HepG2 (cell line): ENCODE data around the gene KLC4. TPM values are rescaled to one million over a fixed set of nuclear protein-coding genes. Genes with fewer than 3 reads are reported as not detected.

Experiments
- EED ChIP-seq: sonication (generic); formaldehyde crosslinking; IDR thresholded peaks from 2 replicates; pipeline ENCODE4 v1.5.0; 2020; ENCODE audit warnings: mild to moderate bottlenecking, missing genetic modification reagents
- EHMT2 ChIP-seq: fragments of 200-600 bp; sonication (generic); IDR thresholded peaks from 2 replicates; pipeline ENCODE4 v1.7.0; 2017; ENCODE audit warnings: antibody characterized with exemption, low read depth, low read length, borderline replicate concordance
- GABPB1 ChIP-seq: IDR thresholded peaks from 2 replicates; pipeline ENCODE4 v1.6.1; 2016; ENCODE audit warnings: mild to moderate bottlenecking, missing genetic modification reagents, moderate library complexity, missing compliant biosample characterization
- KDM5A ChIP-seq: fragments of 200-600 bp; sonication (generic); IDR thresholded peaks from 2 replicates; pipeline ENCODE4 v1.7.0; 2018; ENCODE audit warnings: antibody characterized with exemption, mild to moderate bottlenecking, low read length, borderline replicate concordance
- MATR3 ChIP-seq: sonication (generic); formaldehyde crosslinking; IDR thresholded peaks from 2 replicates; pipeline ENCODE4 v1.4.0; 2020; ENCODE audit warnings: missing genetic modification reagents
- MYC ChIP-seq: sonication (generic); formaldehyde crosslinking; IDR thresholded peaks from 2 replicates; pipeline ENCODE4 v1.9.0; 2021; ENCODE audit warnings: missing genetic modification reagents, borderline replicate concordance
- NCOA5 ChIP-seq: sonication (generic); formaldehyde crosslinking; IDR thresholded peaks from 2 replicates; pipeline ENCODE4 v1.4.0; 2020; ENCODE audit warnings: missing genetic modification reagents
- RNF2 ChIP-seq: fragments of 450-650 bp; conservative IDR thresholded peaks from 2 replicates; pipeline ENCODE4 v1.6.1; 2016; ENCODE audit warnings: low read depth
- SNAPC2 ChIP-seq: sonication (generic); formaldehyde crosslinking; IDR thresholded peaks from 2 replicates; pipeline ENCODE4 v1.8.1; 2022; ENCODE audit warnings: mild to moderate bottlenecking, missing genetic modification reagents
- SOX5 ChIP-seq: IDR thresholded peaks from 2 replicates; pipeline ENCODE4 v1.6.1; 2016; ENCODE audit warnings: borderline replicate concordance
- TAF1 ChIP-seq: sonication (generic); formaldehyde crosslinking; IDR thresholded peaks from 2 replicates; pipeline ENCODE4 v1.4.0; 2020; ENCODE audit warnings: missing genetic modification reagents
- TSC22D2 ChIP-seq: sonication (generic); formaldehyde crosslinking; IDR thresholded peaks from 2 replicates; pipeline ENCODE4 v1.5.1; 2020; ENCODE audit warnings: missing genetic modification reagents, mild to moderate bottlenecking, borderline replicate concordance
- ZC3H13 ChIP-seq: sonication (generic); formaldehyde crosslinking; IDR thresholded peaks from 2 replicates; pipeline ENCODE4 v1.8.1; 2023; ENCODE audit warnings: mild to moderate bottlenecking, missing genetic modification reagents, moderate library complexity
- ZNF180 ChIP-seq: sonication (generic); formaldehyde crosslinking; IDR thresholded peaks from 2 replicates; pipeline ENCODE4 v1.4.0; 2020; ENCODE audit warnings: low read depth, missing genetic modification reagents, borderline replicate concordance
- ZNF33A ChIP-seq: sonication (generic); formaldehyde crosslinking; IDR thresholded peaks from 2 replicates; pipeline ENCODE4 v1.5.1; 2020; ENCODE audit warnings: missing genetic modification reagents, mild to moderate bottlenecking, moderate library complexity, borderline replicate concordance
- ZNF777 ChIP-seq: sonication (generic); formaldehyde crosslinking; IDR thresholded peaks from 2 replicates; pipeline ENCODE4 v1.4.0; 2020; ENCODE audit warnings: missing genetic modification reagents
- ZSCAN22 ChIP-seq: sonication (generic); formaldehyde crosslinking; IDR thresholded peaks from 2 replicates; pipeline ENCODE4 v1.4.0; 2020; ENCODE audit warnings: mild to moderate bottlenecking, missing genetic modification reagents
- ZSCAN30 ChIP-seq: sonication (generic); formaldehyde crosslinking; IDR thresholded peaks from 2 replicates; pipeline ENCODE4 v1.5.0; 2020; ENCODE audit warnings: mild to moderate bottlenecking, missing genetic modification reagents
- polyA plus RNA-seq, 8 experiments: library from polyadenylated mRNA; depleted of rRNA in 3 of 8; stranded (reverse) in 7 of 8; unstranded in 1 of 8; fragments of >200 nt; fragmentation: Illumina TruSeq in 4 of 8; extraction: Trizol in 4 of 8; gene quantifications; 2 replicates each; pipeline versions ENCODE4 v1.2.1 to v1.2.3, GENCODE V29; 2011 to 2016; ENCODE audit warnings: low read depth in 4 of 8, missing spikeins in 1 of 8, mixed read lengths in 1 of 8; ENCODE audit not compliant: insufficient read depth in 1 of 8
- total RNA-seq, 5 experiments: library from RNA; depleted of rRNA; stranded (reverse); fragments of >200 nt; fragmentation: Illumina TruSeq; extraction: Trizol; gene quantifications; 2 replicates each; pipeline ENCODE4 v1.2.3, GENCODE V29; 2016; ENCODE audit warnings: low read depth in 1 of 5
- TF ChIP-seq, protein P1 (sequence below): sonication (generic); formaldehyde crosslinking; IDR thresholded peaks from 2 replicates; pipeline ENCODE4 v1.9.0; 2022; ENCODE audit warnings: missing genetic modification reagents, mild to moderate bottlenecking, borderline replicate concordance
- TF ChIP-seq, protein P2 (sequence below): sonication (generic); formaldehyde crosslinking; IDR thresholded peaks from 2 replicates; pipeline ENCODE4 v1.4.0; 2020; ENCODE audit warnings: missing genetic modification reagents; ENCODE audit errors: not compliant biosample characterization
- TF ChIP-seq, protein P3 (sequence below): sonication (generic); formaldehyde crosslinking; IDR thresholded peaks from 2 replicates; pipeline ENCODE4 v1.8.1; 2023; ENCODE audit warnings: mild to moderate bottlenecking, inconsistent platforms, moderate library complexity, missing genetic modification reagents, borderline replicate concordance
- TF ChIP-seq, protein P4 (sequence below): sonication (generic); formaldehyde crosslinking; IDR thresholded peaks from 2 replicates; pipeline ENCODE4 v1.5.0; 2020; ENCODE audit warnings: missing genetic modification reagents

KLC4 gene
- total and polyA plus RNA-seq, 2 of the 13 experiments (the other 11 are each of a cell fraction or from before 2014, with no cell fraction given), result 45.4 to 70.4 TPM

DNA sequence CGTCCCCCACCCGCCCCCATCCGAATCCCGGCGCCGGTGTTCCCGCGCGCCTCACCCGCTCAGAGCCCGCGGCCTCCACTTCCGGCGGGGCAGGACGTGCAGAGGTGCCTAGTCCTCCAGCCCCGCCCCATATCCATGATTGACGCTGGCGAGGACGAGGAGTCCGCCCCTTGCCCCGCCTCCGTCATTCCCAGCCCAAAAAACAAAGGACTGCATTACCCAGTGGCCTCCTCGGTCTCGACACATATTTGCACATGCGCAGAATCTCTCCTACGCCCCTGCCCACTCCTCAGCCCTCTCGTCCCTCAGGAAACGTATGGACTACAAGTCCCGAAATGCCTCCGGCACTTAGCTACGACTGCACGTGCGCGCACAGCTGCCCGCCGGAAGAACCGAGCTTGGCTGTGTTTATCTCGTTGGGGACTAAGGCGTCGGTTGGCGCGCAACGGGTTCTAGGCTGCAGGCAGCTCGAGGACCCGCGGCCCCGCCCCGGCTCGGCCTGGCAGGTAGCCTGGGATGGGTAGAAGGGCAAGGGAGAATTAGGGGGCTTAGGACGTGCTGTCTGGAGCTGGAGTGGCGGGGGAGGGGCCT lies 45.5 kb upstream of the KLC4 start, which contains the start of the genes KLHDC3 and MEA1 (continued):
- TF ChIP-seq, protein P1, sequence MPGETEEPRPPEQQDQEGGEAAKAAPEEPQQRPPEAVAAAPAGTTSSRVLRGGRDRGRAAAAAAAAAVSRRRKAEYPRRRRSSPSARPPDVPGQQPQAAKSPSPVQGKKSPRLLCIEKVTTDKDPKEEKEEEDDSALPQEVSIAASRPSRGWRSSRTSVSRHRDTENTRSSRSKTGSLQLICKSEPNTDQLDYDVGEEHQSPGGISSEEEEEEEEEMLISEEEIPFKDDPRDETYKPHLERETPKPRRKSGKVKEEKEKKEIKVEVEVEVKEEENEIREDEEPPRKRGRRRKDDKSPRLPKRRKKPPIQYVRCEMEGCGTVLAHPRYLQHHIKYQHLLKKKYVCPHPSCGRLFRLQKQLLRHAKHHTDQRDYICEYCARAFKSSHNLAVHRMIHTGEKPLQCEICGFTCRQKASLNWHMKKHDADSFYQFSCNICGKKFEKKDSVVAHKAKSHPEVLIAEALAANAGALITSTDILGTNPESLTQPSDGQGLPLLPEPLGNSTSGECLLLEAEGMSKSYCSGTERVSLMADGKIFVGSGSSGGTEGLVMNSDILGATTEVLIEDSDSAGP (CRISPR knock-in tag), result no peak; the same call in none of the 2 replicates
- TF ChIP-seq NCOA5 (CRISPR knock-in tag), result no peak
- TF ChIP-seq, protein P2, sequence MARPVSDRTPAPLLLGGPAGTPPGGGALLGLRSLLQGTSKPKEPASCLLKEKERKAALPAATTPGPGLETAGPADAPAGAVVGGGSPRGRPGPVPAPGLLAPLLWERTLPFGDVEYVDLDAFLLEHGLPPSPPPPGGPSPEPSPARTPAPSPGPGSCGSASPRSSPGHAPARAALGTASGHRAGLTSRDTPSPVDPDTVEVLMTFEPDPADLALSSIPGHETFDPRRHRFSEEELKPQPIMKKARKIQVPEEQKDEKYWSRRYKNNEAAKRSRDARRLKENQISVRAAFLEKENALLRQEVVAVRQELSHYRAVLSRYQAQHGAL (CRISPR knock-in tag), result no peak
- TF ChIP-seq ZSCAN22 (CRISPR knock-in tag), result no peak
- TF ChIP-seq RNF2, result no peak
- peak; percentile 91 for TF ChIP-seq MYC
- 0 out of 2 replicates have a peak, but pooled peaks have one; percentile 12 for TF ChIP-seq ZC3H13
- TF ChIP-seq EED (CRISPR knock-in tag), result no peak
- TF ChIP-seq ZNF777 (CRISPR knock-in tag), result peak; percentile 90
- TF ChIP-seq SOX5 (CRISPR knock-in tag), result peak; percentile 18
- peak; percentile 83; the same call in 1 of the 2 replicates for TF ChIP-seq SNAPC2 (CRISPR knock-in tag)
- TF ChIP-seq TSC22D2, result 0 out of 2 replicates have a peak, but pooled peaks have one; percentile 76
- TF ChIP-seq ZSCAN30 (CRISPR knock-in tag), result no peak
- TF ChIP-seq MATR3, result no peak
- TF ChIP-seq KDM5A, result peak; percentile 89
- no peak for TF ChIP-seq ZNF180 (CRISPR knock-in tag)
- TF ChIP-seq TAF1, result peak; percentile 64; the same call in 1 of the 2 replicates
- TF ChIP-seq, protein P3, sequence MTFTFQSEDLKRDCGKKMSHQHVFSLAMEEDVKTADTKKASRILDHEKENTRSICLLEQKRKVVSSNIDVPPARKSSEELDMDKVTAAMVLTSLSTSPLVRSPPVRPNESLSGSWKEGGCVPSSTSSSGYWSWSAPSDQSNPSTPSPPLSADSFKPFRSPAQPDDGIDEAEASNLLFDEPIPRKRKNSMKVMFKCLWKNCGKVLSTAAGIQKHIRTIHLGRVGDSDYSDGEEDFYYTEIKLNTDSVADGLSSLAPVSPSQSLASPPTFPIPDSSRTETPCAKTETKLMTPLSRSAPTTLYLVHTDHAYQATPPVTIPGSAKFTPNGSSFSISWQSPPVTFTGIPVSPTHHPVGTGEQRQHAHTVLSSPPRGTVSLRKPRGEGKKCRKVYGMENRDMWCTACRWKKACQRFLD (CRISPR knock-in tag), result 0 out of 2 replicates have a peak, but pooled peaks have one; percentile 60
- no peak for TF ChIP-seq ZNF33A (CRISPR knock-in tag)
- peak; percentile 94 for TF ChIP-seq GABPB1 (CRISPR knock-in tag)
- no peak for TF ChIP-seq EHMT2
- TF ChIP-seq, protein P4, sequence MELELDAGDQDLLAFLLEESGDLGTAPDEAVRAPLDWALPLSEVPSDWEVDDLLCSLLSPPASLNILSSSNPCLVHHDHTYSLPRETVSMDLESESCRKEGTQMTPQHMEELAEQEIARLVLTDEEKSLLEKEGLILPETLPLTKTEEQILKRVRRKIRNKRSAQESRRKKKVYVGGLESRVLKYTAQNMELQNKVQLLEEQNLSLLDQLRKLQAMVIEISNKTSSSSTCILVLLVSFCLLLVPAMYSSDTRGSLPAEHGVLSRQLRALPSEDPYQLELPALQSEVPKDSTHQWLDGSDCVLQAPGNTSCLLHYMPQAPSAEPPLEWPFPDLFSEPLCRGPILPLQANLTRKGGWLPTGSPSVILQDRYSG (CRISPR knock-in tag), result no peak
